Ovary (tissue), 3 donors: Measurements from ENCODE around the gene FBXL17.

Source experiments
- EP300 ChIP-seq: sonication (generic); formaldehyde crosslinking; IDR thresholded peaks from one replicate; pipeline ENCODE4 v1.6.1; 2017; ENCODE audit warnings: antibody characterized with exemption
- POLR2A ChIP-seq: fragments of 450-650 bp; IDR thresholded peaks from one replicate; pipeline ENCODE4 v1.6.1; 2017; ENCODE audit warnings: antibody characterized with exemption, mild to moderate bottlenecking, moderate library complexity
- TF ChIP-seq, protein P1 (sequence below), 3 donors: fragments of 450-650 bp in 2 of 3; fragments of 200-600 bp in 1 of 3; IDR thresholded peaks; one replicate each; pipeline versions ENCODE4 v1.5.1 to v1.8.0; 2016 to 2022; ENCODE audit warnings: antibody characterized with exemption in 3 of 3, mild to moderate bottlenecking in 1 of 3
- donor health status: DM: no; HTN: no; CAD: no.

DNA sequence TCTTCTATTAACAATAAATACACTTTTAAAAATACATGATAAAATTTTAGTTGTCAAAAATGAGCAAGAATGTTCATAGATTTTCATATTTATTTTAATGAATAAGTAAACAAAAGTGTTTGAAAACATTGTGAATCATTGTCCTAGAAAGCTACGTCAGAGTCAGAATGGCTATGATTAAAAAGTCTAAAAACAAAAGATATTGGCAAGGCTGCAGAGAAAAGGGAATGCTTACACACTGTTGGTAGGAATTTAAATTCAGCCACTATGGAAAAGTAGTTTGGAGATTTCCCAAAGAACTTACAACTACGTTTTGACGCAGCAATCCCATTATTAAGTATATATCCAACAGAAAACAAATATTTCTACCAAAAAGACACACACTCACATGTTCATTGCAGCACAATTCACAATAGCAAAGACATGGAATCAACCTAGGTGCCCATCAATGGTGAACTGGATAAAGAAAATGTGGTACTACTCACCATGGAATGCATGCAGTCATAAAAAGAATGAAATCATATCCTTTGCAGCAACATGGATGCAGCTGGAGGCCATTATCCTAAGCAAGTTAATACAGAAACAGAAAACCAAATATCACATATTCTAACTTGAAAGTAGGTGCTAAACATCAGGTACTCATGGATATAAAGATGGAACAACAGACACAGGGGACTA, 49.2 kb upstream of the FBXL17 start:
- TF ChIP-seq, protein P1, sequence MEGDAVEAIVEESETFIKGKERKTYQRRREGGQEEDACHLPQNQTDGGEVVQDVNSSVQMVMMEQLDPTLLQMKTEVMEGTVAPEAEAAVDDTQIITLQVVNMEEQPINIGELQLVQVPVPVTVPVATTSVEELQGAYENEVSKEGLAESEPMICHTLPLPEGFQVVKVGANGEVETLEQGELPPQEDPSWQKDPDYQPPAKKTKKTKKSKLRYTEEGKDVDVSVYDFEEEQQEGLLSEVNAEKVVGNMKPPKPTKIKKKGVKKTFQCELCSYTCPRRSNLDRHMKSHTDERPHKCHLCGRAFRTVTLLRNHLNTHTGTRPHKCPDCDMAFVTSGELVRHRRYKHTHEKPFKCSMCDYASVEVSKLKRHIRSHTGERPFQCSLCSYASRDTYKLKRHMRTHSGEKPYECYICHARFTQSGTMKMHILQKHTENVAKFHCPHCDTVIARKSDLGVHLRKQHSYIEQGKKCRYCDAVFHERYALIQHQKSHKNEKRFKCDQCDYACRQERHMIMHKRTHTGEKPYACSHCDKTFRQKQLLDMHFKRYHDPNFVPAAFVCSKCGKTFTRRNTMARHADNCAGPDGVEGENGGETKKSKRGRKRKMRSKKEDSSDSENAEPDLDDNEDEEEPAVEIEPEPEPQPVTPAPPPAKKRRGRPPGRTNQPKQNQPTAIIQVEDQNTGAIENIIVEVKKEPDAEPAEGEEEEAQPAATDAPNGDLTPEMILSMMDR (IDR thresholded peaks at IDR 0.05), result no peak
- no peak for TF ChIP-seq POLR2A
- no peak for TF ChIP-seq EP300
